HT1080 (cell line): ENCODE results near the gene CBFB. TPM values are rescaled to one million over a fixed set of nuclear protein-coding genes. Genes with fewer than 3 reads are reported as not detected.
A peak's percentile ranks its signal among the peaks of the same experiment; 100 is the strongest.
"Not testable (repeated sequence)": the region's sequence is repeated elsewhere in the genome, so short reads cannot be mapped to it uniquely, and the experiment has no call there.

Experiments used
- DNase-seq: peaks from one replicate; pipeline ENCODE4 v3.0.0-alpha.2; 2015; ENCODE audit warnings: low read depth
- polyA plus RNA-seq, 2 experiments: library from polyadenylated mRNA; depleted of rRNA; stranded (reverse); fragments of >200 nt; gene quantifications; 2 replicates each; pipeline ENCODE4 v1.2.3, GENCODE V29; 2015
- total RNA-seq: library from RNA; depleted of rRNA; stranded (reverse); fragments of >200 nt; shearing (Covaris generic); gene quantifications from 2 replicates; pipeline ENCODE4 v1.2.3, GENCODE V29; 2014; rRNA removed

CBFB gene
- 62.7 and 93.7 TPM in 2 replicates for total RNA-seq
- polyA plus RNA-seq (2015; cell fraction: cytosol; rRNA removed): 85.5 and 98.7 TPM in 2 replicates
- 37.6 and 48.0 TPM in 2 replicates for polyA plus RNA-seq (2015; cell fraction: nucleus; rRNA removed)

DNA sequence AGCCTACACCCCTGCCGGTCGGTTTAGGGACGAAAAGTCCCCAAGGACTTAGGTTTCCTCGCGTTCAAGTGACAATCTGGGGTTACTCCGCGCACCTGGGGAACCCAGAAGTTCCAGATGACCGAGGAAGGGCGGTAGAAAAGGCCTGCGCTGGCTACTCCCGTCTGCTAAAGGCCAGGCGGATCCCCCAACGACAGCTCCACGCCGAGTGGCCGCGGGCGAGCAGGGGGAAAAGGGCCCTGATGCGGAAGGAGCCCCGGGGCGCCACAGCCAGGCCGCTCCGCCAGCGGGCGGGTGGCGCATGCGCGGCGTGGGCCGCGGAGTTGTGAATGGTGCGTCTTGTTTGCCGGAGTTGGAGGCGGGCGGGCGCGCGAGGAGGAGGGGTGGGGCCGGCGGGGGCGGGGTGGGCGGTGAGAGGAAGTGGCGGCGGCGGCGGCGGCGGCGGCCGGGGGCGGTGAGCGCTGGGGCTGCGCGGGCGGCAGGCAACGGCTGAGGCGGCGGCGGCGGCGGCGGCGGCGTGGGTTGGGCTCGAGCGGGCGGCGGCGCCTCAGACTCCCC lies at the start of gene CBFB:
Gene CBFB, plus strand, starts transcription at position 454 of the 558 bp plus-strand sequence. CDS start 259 bp downstream, outside the sequence.
- peak; percentile 90 for DNase-seq

GRCh38 chr16:66983033-66983432 lies 45.9 kb upstream of the CBFB start:
- no peak for DNase-seq

DNA sequence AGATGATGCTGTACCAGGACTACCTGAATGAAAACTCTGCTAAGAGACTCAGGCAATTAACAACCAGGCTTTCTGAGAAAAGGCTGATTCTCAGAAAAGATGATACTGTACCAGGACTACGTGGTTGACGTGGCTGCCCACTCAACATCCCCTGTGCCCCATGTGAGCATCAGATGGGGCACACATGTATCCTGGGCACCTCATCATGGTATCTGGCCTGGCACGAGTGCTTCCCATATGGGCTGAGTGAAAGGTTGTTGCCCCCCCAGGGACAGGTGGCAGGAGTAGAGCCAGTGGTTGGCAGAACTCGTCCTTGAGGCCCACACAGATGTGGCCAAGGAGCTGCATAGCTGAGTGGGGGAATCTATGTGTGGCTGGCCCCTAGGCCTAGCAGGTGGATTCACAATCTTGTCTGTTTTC lies 44.0 kb upstream of the CBFB start:
- no peak for DNase-seq

- no peak for DNase-seq
These were observed 42.4 kb upstream of the CBFB start for GRCh38 chr16:66986559-66986958.

DNA sequence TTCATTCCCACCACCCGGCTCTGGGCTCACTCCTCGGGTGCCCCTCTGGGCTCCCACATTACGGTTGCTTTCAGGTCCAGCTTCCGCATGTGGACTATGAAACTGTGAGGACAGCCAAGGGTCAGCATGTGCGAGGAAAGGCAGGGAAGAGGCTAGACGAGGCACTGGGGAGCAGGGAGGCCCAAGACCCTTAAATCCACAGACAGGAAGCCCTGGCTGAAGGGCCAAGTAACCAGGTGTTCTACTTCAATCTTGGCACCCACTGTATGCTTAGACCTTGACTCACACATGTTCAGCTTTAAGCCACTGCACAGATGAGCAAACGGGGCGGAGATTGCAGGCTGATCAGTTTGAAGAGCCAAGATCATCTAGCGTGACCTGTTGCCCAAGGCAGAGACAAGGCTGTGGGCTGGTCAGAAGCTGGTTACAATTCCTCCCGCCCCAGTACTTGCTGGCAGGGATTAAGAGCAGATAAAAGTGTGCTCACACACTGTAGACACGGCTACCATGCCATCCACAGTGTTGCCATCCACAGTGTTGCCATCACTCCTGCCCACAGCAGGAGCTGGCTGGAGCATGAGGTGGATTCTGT lies 40.7 kb upstream of the CBFB start, which contains the start of gene CES4A:
Gene CES4A, plus strand, starts transcription at position 393 of the 592 bp plus-strand sequence. Its CDS starts 184 bp downstream, at position 577.
- DNase-seq: no peak

- DNase-seq: no peak
These were observed 37.3 kb upstream of the CBFB start for GRCh38 chr16:66991545-66992077.

DNA sequence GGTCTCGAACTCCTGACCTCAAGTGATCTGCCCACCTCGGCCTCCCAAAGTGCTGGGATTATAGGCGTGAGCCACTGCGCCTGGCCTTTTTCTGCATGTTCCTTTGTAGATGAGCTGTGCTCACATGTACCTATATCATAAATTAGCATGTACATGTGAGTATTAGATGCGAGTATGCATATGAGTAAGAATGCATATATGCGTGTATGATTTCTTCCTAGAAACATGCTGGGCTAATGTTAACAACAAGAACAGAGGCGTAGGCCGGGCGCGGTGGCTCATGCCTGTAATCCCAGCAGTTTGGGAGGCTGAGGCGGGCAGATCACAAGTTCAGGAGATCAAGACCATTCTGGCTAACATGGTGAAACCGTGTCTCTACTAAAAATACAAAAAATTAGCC lies 35.4 kb upstream of the CBFB start:
- DNase-seq: not testable (repeated sequence)

DNA sequence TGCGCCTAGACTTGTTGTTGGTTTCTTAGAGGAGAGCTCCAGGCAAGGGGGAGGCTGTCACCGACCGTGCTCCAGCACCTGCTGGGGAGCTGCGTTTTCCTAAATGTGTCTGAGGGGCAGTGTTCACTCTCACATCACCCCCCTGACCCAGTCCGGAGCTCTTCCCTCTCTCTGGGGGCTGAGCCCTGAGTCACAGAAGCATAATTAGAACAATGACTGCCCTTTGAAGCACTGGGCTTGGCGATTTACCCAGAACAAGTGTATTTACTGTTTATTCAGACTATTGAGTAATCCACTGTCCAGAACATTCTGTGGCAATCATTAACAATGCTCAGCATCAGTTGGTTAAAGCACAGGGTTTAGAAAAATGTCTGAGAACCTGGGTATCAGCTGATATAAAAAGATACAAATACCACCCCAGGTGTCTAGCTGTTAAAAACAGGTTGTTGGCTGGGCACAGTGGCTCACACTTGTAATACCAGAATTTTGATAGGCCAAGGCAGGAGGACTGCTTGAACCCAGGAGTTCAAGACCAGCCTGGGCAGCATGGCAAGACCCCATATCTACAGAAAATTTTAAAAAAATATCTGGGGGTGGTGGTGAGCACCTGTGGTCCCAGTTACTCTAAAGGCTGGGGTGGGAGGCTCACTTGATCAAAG lies 32.5 kb upstream of the CBFB start:
- DNase-seq: peak; percentile 36

DNA sequence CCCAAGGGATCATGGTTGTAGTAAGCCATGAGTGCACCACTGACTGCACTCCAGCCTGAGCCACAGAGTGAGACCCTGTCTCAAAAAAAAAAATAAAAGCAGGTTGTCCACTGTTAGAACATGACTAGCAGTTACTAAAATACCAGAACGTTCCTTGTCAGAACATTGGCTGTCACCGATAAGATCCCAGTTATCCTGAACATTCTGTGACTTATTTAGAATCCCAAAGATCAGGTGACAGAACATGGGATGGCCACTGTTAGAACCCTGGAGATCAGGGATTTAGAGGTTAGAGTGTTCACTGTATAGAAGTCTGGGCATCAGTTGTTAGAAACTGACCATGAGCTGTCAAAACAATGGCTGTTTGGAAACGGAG lies 32.0 kb upstream of the CBFB start:
- no peak for DNase-seq

DNA sequence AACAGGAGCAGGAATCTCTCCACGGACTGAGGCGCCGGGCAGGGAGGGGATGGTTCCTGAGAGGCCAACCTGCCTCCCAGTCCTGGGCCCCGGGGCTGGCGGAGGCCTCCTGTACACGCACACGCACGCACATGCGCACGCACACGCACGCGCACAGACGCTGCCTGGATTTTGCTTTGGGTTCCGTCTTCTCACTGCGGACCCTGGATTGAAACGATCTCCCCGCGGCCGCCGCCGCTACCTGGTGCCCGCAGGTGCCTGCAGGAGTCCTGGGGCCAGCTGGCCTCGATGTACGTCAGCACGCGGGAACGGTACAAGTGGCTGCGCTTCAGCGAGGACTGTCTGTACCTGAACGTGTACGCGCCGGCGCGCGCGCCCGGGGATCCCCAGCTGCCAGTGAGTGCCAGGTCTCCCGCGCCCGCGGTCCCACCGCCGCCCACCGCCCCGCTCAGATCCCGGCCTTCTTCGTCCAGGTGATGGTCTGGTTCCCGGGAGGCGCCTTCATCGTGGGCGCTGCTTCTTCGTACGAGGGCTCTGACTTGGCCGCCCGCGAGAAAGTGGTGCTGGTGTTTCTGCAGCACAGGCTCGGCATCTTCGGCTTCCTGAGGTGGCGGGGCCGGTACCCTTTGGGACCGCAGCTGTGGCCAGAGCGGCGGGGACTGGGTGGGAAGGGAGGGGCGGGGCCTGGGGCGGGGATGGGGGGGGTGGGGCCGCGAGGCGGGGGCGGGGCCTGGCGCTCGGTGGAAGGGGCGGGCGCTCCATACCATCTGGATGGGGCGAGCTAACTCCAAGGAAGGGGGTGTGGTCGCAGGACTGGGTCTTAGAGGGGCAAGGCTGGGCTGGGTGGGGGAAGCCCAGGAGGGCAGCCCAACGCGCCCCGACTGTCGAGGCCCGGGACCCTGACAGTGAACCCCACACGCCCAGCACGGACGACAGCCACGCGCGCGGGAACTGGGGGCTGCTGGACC lies 28.3 kb upstream of the CBFB start:
- DNase-seq: no peak

- DNase-seq: peak; percentile 58
These were observed 27.2 kb upstream of the CBFB start for GRCh38 chr16:67001726-67002125.

DNA sequence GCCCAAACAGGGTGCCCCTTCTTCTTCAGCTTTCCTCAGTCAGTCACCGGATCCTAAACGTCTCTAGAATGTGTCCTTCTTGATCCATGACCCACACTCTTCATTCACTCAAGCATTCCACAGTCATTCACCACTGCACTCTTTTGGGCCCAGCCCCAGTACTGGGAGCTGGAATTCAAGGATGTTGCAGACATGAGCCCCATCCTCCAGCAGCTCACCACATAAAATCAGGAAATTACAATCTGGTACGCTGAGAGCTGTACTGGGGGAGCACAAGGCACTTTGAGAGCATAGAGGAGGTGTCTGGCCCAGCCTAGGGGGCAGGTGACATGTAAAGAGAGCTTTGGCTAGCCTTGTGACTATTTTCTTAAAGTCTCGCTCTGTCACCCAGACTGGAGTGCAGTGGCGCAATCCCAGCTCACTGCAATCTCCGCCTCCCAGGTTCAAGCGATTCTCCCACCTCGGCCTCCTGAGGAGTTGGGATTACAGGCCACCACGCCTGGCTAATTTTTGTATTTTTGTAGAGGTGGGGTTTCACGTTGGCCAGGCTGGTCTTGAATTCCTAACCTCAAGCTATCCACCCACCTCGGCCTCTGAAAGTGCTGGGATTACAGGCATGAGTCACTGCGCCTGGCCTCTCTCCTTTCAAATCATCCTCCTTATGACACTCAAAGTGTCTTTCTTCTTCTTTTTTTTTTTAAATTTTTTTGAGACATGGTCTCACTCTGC lies 21.9 kb upstream of the CBFB start:
- DNase-seq: peak; percentile 71

DNA sequence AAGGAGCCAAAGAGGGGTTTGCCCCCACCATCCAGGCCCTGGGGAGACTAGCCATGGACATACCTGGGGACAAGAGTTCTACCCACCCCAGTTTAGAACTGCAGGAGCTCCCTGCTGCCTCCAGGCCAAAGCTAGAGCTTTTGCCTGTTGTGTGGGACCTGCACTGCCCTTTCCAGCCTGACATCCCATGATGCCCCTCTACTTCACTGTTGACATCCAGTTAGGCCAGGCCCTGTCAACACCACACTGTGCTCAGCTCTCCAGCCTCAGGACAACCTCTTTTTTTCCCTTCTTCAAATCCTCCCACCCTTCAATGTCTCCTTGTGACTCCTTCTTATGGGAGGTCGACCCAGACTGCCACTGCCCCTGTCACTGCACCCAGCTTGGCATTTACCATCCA lies 19.8 kb upstream of the CBFB start:
- DNase-seq: no peak

- no peak for DNase-seq
These were observed 17.7 kb upstream of the CBFB start for GRCh38 chr16:67011274-67011673.

DNA sequence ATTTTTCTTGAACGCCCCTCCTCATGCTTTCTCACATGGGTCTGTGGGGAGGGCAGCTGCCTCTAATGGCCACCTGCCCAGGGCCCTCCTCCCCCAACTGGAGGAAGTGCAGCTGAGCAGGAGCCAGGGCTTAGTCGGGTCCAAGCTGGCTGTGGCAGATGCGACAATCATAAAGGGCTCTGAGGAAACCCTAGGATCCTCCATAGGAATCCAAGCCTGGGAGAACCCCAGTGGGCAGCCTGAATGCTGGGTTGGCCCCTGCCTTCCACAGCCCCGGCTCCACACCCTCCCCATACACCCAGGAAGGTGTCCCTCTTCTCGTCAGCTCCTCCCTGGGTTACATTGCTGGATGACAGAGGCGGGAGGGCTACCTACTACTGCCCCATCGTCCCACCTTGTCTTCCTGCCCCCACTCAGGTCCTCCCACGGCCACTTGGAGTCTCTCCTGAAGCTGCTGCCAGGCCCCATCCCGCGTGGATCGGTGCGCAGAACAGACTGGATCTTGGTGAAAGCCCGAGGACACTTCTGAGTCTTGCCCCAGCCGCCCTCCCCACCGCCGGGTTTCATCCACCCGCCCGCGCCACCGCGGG lies 15.6 kb upstream of the CBFB start:
- DNase-seq: no peak

GRCh38 chr16:67013823-67014633 lies 14.9 kb upstream of the CBFB start:
- peak; percentile 29 for DNase-seq

DNA sequence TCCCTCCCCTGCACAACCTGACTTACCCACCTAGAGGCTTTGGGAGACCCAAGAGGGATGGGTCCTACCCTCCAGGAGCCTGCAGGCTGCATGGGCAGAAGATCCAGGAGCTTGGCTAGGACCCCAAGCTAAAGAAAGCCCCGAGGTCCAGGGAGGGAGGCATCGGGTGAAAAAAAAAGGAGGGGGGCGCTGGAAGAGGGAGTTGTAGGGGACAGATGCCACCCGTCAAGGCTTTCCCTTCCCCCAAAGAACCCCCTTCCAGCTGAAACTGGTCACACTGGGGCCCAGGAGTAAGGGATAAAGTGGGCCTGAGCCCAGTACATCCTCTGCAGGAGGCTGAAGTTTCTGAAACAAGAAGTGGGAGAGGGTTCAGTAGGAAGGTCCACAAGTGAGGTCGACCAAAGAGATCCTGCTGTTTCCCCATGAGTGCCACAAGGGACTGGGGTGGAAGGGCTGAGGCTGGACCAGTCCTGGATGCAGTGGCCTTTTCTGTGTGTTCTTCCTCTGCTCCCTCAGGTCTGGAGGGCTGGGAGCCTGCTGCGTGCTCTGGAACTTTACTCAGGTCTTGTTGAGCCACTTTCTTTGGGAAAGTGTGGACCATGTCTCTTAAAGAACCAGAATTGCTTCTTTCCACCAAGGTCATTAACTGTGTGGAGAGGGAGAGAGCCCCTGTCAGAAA lies 14.2 kb upstream of the CBFB start:
- no peak for DNase-seq

- DNase-seq: no peak
These were observed 13.6 kb upstream of the CBFB start for GRCh38 chr16:67015313-67015731.

DNA sequence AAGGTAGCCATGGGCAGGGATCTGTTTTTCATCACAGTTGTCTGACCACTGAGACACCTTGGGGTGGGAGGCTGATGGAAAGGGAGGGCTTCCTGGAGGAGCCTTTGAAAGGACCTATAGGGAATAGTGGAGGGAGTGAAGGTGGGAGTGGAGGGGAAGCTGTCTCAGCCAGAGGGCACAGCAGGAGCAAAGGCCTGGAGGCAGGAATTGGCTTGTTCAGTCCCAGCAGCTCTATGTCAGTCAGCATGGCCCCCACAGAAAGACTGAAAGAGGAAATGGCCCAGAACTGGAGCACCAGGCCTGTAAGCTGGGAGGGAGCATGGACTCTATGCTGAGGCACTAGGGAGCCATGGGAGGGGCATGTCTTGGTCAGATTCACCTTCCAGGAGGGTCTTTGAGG lies 12.8 kb upstream of the CBFB start:
- DNase-seq: no peak
